NCI-H748 (cell line): ENCODE measurements around the gene GYPC.

Experiments used
- DNase-seq: peaks from one replicate; lab custom pipeline; 2025; ENCODE audit not compliant: unreplicated experiment; lab: John Stamatoyannopoulos, UW

GYPC gene

GRCh38 chr2:126649101-126649500, 6.9 kb upstream of the GYPC start:
- DNase-seq = no peak

- DNase-seq = no peak
Measured at GRCh38 chr2:126650994-126651393, 5.0 kb upstream of the GYPC start.

- DNase-seq = no peak
Measured at GRCh38 chr2:126652323-126652891, 3.6 kb upstream of the GYPC start.

GRCh38 chr2:126653109-126653508, 2.8 kb upstream of the GYPC start:
- no peak for DNase-seq

- no peak for DNase-seq
Measured at GRCh38 chr2:126653761-126654160, 2.2 kb upstream of the GYPC start.

GRCh38 chr2:126655051-126655450, 907 bp upstream of the GYPC start:
- peak; percentile 20 for DNase-seq

- no peak for DNase-seq
Measured at GRCh38 chr2:126656431-126657147, 631 bp downstream of the GYPC start.

- peak; percentile 45 for DNase-seq
Measured at GRCh38 chr2:126657148-126657635, 1.2 kb downstream of the GYPC start.

DNA sequence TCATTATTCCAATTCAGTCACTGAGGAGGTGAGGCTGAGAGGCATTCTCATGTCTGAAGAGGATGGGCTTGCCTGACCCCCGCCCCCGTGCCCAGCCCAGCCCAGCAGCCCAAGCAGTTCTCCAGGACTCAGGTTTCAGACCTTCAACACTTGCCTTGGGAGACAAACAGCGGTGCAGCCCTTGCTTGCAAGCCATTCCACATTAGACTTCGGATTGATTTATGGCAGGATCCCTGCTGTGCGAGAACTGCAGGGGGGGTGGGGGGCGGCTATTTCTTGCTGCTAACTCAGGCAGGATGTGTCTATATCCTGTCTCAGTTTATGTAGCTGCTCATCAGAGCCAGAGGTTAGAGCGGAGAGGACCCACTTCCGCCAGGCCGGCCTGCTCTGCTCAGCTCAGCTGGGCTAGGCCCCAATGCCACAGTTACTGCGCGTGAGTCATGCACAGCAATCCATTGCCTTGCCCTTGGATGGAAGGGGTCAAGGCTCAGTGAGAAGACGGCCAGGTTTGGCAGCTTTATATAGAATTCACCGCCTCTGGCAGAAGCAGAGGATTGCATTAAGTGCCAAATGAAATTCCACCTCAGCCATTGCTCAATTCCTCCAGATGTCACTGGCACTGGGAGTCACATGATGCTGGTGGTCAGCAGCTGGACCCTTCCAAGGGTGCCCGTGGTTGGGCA, 1.8 kb downstream of the GYPC start:
- no peak for DNase-seq

GRCh38 chr2:126658319-126658904, 2.5 kb downstream of the GYPC start:
- no peak for DNase-seq

- no peak for DNase-seq
Measured at GRCh38 chr2:126658905-126659561, 3.1 kb downstream of the GYPC start.

DNA sequence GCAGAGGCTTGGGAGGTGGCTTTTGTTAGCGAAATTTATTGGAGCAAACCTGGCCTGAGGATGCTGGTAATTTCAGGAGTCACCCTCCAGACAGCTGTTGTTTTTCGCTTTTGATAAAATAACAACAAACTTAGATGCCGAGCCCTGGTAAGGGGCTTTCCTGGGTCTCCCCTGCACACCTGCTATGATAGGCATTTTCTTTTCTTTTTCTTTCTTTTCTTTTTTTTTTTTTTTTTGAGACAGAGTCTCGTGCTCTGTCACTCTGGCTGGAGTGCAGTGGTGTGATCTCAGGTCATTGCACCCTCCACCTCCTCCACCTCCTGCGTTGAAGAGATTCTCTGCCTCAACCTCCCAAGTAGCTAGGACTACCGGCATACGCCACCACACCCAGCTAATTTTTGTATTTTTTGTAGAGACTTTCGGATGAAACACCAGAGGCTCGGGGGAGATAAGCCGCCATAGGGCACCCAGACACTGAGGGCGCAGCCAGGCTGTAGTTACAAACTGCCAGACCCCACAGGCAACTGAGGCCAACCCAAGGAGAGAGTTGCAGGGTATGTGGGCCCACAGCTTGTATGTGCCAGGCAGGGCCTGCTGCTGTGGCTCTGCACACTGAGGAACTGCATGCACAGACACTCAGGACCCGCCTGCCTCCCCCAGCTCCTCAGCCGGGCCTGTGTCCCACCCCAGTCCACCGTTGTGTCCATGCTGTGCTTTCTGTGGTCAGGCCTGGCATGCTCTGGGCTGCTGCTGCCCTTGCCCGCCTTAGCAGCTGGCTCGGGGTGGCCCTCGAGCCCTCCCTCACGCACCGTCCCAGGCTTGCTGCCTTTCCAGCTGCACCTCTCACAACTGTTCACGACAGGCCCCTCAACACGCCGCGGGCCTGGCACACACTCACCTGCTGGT, 3.9 kb downstream of the GYPC start:
- DNase-seq = no peak

- no peak for DNase-seq
Measured at GRCh38 chr2:126660971-126661370, 5.0 kb downstream of the GYPC start.

DNA sequence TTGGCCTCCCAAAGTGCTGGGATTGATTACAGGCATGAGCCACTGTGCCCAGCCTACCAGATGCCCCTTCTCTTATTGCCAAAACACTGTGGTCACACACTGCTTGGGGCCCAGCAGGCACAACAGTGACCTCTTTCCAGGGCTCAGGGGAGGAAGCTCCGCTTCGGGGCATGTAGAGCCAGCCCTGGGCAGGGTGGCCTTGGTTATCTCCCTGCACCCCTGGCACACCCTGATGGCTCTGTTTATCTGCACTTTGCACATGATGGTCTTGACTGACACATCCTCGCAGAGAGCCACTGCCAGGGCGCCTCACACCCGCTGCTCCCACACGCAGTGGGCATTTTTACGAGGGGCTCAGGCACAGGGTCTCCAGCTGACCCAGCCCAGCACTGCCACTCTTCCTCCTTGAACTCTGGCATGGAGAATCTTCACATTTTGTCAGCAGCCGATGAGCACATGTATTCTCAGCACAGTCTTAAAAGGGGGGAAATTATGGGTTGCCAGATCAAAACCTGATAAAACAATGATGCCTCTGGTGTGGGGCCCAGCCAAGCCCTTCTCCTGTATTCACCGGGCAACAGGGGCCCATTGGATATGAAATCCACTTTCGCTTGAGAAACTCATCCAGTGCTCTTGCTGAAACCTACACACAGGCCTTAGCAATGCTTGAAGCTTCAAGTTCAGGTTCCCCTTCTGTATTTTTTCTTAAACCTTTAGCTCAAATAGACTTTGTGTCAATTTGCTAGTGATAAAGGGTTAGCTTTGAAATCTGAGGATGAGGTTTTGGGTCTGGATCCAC, 5.9 kb downstream of the GYPC start:
- DNase-seq = no peak

DNA sequence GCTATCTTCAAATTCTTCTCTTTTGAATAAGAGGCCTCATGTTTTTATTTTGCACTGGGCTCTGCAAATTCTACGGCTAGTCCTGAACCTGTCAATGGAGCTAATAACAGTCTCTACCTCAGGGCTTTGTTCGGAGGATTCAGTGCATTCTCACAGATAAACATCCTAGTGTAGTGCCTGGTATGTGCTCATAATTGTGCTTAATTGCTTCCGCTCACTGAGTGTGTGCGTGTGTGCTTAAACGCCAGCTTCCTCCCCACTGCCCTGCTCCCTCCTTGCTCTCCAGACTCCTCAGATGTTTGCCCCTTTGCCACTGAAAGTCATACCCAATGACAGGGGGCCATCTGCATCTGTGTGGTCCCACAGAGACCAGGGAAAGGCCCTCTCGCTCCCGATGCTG, 6.7 kb downstream of the GYPC start:
- DNase-seq = peak; percentile 79

DNA sequence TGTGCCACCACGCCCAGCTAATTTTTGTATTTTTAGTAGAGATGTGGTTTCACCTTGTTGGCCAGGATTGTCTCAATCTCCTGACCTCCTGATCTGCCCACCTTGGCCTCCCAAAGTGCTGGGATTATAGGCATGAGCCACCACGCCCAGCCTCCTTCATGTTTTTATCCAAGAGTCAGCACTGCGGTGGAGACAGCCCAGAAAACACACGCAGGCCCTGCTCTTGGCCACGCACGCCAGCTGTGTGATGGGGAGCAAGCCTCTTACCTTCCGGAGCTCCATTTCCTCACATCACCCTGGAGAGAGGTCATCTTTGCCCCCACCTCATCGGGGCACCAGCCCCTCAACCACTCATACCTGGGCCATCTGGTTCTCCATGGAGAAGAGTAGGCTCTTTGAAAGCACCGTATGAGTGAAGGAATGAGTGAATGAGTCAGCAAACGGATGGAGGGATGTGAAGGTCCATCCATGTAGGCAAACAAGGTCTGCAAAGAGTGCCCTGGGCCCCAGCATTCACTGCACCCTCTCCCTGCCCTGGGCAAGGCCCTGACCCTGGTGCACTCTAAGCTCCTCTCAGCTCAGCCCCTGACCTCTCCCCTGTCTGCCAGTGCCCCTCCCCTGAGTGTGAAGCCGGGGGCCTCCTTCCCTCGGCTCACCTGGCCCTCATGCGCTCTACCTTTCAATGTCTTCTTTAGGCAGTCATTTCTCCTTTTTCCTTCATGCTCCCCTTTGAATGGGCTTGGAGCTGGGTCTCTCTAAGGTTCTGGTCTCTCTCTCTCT, 7.4 kb downstream of the GYPC start:
- no peak for DNase-seq

- no peak for DNase-seq
Measured at GRCh38 chr2:126664234-126664633, 8.3 kb downstream of the GYPC start.

GRCh38 chr2:126664639-126665038, 8.7 kb downstream of the GYPC start:
- no peak for DNase-seq

DNA sequence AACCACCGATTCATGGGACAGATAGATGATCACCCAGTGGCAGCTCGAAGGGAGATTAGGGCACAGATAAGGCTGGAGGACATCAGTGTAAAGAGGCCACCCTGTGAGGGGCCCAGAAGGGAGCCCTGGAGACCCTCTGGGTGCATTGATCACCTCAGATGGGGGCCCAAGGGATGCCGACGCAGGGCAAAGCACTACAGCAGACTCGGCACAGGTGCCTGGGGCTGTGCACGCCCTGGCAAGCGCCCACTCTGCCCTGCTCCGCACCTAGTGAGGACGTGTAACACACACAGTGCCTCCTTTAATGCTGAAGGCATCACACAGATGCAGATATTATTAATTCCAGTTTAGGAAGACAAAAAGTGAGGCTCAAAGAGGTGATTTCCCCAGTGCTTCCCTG, 9.5 kb downstream of the GYPC start:
- DNase-seq = no peak
